IPS-NIHi7 (cell line): ENCODE data around the gene CEBPZOS.
A peak's percentile ranks its signal among the peaks of the same experiment; 100 is the strongest.

Source experiments
- DNase-seq: peaks from one replicate; pipeline ENCODE4 v3.0.0; 2012; ENCODE audit warnings: mixed read lengths; ENCODE audit errors: extremely low spot score

Gene CEBPZOS

GRCh38 chr2:37196320-37197195, at the start of gene CEBPZOS:
TSS of gene CEBPZOS (plus strand) at chr2:37196496. CDS start at chr2:37199705, 3,209 bp downstream.
- DNase-seq: peak; percentile 81

GRCh38 chr2:37148325-37148724, 48.0 kb upstream of the CEBPZOS start:
- DNase-seq: no peak

- DNase-seq: no peak
These were observed 46.5 kb upstream of the CEBPZOS start for GRCh38 chr2:37149626-37150322.

- DNase-seq: no peak
These were observed 43.1 kb upstream of the CEBPZOS start for GRCh38 chr2:37153224-37153623.

GRCh38 chr2:37154785-37155184, 41.5 kb upstream of the CEBPZOS start:
- DNase-seq: no peak

GRCh38 chr2:37156071-37156856, 40.0 kb upstream of the CEBPZOS start:
- peak; percentile 37 for DNase-seq

- DNase-seq: peak; percentile 97
These were observed 39.2 kb upstream of the CEBPZOS start, which contains the start of gene EIF2AK2 for GRCh38 chr2:37156857-37157714. TSS of gene EIF2AK2 (minus strand) at chr2:37156980. CDS start at chr2:37147806, 9,174 bp downstream.

GRCh38 chr2:37164757-37165156, 31.5 kb upstream of the CEBPZOS start:
- no peak for DNase-seq

GRCh38 chr2:37167636-37168180, 28.6 kb upstream of the CEBPZOS start:
- no peak for DNase-seq

GRCh38 chr2:37168217-37168981, 27.9 kb upstream of the CEBPZOS start:
- DNase-seq: peak; percentile 81

GRCh38 chr2:37171624-37171950, 24.7 kb upstream of the CEBPZOS start:
- no peak for DNase-seq

- DNase-seq: no peak
These were observed 22.6 kb upstream of the CEBPZOS start for GRCh38 chr2:37173741-37174140.

- DNase-seq: peak; percentile 36
These were observed 16.2 kb upstream of the CEBPZOS start for GRCh38 chr2:37180006-37180639.

- DNase-seq: no peak
These were observed 15.7 kb upstream of the CEBPZOS start for GRCh38 chr2:37180640-37181039.

GRCh38 chr2:37181726-37182684, 14.3 kb upstream of the CEBPZOS start:
- no peak for DNase-seq

GRCh38 chr2:37188570-37188969, 7.7 kb upstream of the CEBPZOS start, which contains the start of gene SULT6B1:
TSS of gene SULT6B1 (minus strand) at chr2:37188670. CDS start at chr2:37188640, 30 bp downstream.
- DNase-seq: no peak

- DNase-seq: peak; percentile 71
These were observed 6.7 kb upstream of the CEBPZOS start for GRCh38 chr2:37189452-37190153.

GRCh38 chr2:37190290-37190689, 6.0 kb upstream of the CEBPZOS start:
- no peak for DNase-seq
